ENCODE measurements around the gene RUVBL2. TPM values are rescaled to one million over a fixed set of nuclear protein-coding genes. Genes with fewer than 3 reads are reported as not detected.
A peak's percentile ranks its signal among the peaks of the same experiment; 100 is the strongest.
"Not testable (repeated sequence)": the region's sequence is repeated elsewhere in the genome, so short reads cannot be mapped to it uniquely, and the experiment has no call there.

Gene RUVBL2
- total RNA-seq, 1 donor from 2014 or later = 81.5 TPM

DNA sequence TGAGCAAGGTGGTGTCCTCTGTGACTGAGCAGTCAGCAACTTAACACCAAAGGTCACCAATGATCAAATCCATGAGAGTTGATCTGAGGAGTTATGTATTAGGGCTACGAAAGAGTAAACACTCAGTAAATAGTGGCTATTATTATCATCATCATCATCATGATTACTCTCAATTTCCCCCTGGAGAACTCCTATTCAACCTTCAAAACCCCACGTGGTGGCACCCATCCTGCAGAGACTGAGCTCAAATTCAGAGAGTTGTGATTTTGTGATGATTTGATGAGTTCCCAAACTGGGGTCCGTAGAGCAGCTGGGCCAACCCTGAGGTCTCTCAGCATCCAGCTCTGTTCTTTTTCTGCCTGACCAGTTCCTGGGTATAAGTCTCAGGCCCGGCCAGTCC lies 56.1 kb downstream of the RUVBL2 start:
- DNase-seq (ENCODE audit: low spot score, unreplicated experiment); H3K4me1 Mint-ChIP-seq (ENCODE audit: low read depth); H3K4me3 Mint-ChIP-seq (ENCODE audit: low read depth); H3K27ac Mint-ChIP-seq; H3K9me3 Mint-ChIP-seq (ENCODE audit: low read depth); H3K36me3 Mint-ChIP-seq (ENCODE audit: insufficient read depth): not testable (repeated sequence)
- peaks cover 17% of the 10 kb centered on the region for H3K27me3 Mint-ChIP-seq

DNA sequence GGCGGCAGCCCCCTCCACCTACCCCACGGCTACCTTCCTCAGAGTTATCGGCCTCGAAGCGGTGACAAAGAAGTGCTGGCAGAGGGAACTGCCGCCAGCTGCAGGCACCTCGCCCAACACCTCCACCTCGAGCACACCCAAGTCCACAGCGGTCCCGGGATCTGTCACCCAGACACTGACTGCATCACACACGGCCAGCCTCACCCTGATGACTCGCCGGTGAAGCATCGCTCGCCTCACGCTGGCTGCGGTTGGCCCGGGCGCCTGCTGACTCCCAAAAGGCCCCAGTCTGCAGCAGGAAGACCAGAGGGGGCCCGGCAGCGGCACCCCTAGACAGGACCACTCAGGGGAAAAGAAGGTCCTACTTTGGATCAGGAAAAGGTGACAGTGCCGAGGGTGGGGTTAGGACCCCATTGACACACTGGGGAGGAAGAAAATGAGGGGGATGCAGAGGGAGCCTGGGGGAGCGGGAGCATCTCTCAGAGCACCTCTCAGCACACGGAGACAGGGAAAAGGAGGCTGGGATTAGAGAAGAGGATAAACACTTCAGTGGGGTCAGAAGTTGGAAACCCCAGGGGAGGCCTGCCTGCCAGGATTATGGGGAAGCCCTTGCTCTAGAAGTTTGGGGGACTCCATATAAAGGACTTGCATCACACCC lies 56.8 kb downstream of the RUVBL2 start:
- not testable (repeated sequence) for H3K4me3 Mint-ChIP-seq (ENCODE audit: low read depth); H3K27ac Mint-ChIP-seq; H3K9me3 Mint-ChIP-seq (ENCODE audit: low read depth); H3K36me3 Mint-ChIP-seq (ENCODE audit: insufficient read depth); H3K4me1 Mint-ChIP-seq (ENCODE audit: low read depth); DNase-seq (ENCODE audit: low spot score, unreplicated experiment)
- H3K27me3 Mint-ChIP-seq = peaks cover 23% of the 10 kb centered on the region

DNA sequence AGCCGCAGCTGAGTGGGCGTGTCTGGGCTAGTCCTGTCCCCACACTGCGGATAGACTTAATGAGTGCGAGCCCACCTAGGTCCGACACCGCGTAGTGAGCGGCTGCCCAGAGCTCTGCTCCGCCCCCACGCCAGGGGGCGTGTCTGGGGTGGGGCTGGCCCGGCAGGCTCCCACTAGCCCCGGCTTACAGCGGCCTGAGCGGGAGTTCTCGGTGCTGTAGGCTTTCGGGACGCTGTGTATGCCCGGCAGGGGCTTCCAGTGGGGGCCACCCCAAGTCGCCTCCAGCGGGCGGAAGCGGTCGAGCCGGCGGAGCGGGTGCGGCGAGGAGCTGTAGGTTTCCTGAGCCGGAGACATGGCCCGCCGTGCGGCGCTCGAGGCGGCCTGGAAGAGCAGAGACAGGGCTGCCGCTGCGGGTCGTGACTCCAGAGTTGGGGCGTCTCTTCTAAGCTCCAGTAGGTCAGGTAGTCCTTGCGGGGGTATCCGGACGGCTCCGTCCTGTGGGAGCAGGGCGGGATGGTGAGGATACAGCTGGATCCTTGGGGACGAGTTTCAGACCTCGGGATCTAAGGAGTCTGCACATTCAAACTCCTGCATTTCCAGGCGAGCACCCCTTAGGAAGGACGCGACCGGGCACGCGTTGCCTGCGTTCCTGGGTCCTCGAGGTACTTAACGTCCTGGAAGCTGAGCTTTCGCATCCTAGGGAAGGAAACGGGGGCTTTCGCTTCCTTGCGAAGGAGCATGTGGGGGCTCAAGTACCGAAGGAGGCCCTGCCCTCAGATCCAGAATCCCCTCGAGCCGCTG lies 62.6 kb downstream of the RUVBL2 start:
- DNase-seq (ENCODE audit: low spot score, unreplicated experiment) = peak; percentile 51
- H3K27ac Mint-ChIP-seq = no peak overlapping the region
- peaks cover 4% of the 10 kb centered on the region for H3K4me1 Mint-ChIP-seq (ENCODE audit: low read depth)
- no peaks in the 10 kb centered on the region for H3K9me3 Mint-ChIP-seq (ENCODE audit: low read depth)
- peak overlapping the region; percentile 68 for H3K4me3 Mint-ChIP-seq (ENCODE audit: low read depth)
- TF ChIP-seq, protein P1, sequence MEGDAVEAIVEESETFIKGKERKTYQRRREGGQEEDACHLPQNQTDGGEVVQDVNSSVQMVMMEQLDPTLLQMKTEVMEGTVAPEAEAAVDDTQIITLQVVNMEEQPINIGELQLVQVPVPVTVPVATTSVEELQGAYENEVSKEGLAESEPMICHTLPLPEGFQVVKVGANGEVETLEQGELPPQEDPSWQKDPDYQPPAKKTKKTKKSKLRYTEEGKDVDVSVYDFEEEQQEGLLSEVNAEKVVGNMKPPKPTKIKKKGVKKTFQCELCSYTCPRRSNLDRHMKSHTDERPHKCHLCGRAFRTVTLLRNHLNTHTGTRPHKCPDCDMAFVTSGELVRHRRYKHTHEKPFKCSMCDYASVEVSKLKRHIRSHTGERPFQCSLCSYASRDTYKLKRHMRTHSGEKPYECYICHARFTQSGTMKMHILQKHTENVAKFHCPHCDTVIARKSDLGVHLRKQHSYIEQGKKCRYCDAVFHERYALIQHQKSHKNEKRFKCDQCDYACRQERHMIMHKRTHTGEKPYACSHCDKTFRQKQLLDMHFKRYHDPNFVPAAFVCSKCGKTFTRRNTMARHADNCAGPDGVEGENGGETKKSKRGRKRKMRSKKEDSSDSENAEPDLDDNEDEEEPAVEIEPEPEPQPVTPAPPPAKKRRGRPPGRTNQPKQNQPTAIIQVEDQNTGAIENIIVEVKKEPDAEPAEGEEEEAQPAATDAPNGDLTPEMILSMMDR (IDR thresholded peaks at IDR 0.05; ENCODE audit: unreplicated experiment) = peak; percentile 39
- peaks cover 67% of the 10 kb centered on the region for H3K27me3 Mint-ChIP-seq
- H3K36me3 Mint-ChIP-seq (ENCODE audit: insufficient read depth) = no peaks in the 10 kb centered on the region

DNA sequence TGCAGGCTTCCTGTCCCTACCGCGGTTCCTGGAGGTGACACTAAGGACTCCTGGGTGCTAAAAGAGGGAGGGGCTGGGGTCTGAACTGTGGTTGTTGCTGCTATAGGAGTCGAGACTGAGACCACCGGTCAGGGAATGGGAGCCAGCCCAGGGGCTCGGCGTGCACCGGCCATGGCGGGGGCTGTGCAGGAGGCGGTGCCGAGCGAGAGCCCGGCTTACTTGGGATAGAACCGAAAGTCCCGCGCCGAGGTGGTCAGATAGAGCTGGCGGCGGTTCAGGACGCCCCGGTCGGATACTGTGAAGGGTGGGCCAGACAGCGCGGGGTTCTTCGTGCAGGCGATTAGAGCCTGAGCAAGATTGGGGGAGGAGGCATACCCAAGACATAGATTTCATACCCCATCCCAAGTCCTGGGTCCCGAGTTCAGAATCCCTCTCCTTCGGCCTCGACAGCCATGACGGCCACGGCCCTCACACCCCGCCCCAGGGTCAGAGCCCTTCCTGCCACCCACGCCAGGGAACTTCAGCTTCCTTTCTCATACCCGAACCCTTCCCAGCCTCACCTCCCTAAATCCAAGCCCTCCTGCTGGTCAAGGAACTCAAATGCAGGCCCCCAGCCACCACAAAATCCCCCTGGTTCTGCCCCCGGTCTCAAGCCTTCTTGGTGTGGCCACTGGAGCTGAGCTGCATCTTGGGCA lies 63.4 kb downstream of the RUVBL2 start:
- not testable (repeated sequence) for H3K27ac Mint-ChIP-seq; H3K9me3 Mint-ChIP-seq (ENCODE audit: low read depth); H3K36me3 Mint-ChIP-seq (ENCODE audit: insufficient read depth); H3K4me1 Mint-ChIP-seq (ENCODE audit: low read depth); DNase-seq (ENCODE audit: low spot score, unreplicated experiment)
- H3K27me3 Mint-ChIP-seq = peaks cover 67% of the 10 kb centered on the region
- peak overlapping the region; percentile 68 for H3K4me3 Mint-ChIP-seq (ENCODE audit: low read depth)

DNA sequence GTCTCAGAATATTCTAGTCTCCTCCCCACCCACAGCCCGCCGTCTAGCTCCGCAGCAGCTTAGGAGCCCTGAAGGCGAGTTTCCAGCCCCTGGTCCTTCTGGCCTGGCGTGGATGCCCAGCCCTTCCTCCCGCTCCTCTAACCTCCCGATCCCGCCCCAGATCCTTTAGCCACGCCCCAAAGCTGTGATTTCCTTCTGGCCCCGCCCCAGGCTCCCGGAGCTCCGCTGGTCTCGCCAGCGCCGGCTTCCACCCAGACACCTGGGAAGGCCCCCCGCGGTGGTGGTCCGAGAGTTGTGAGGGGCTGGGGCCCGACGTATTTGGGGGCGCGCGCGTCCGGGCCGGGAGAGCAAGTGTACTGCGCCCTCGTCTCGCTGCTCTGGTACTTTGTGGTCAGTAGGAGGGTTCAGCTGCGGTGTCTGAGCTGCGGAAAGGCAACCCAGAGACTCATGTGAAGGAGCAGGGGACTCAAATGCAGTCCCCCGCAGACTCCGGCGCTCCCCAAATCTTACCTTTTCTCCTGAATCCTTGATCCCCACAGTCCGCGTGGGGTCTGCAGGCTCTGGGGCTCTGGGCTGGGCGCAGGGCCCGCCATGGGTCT lies 64.0 kb downstream of the RUVBL2 start, which contains the start of gene CGB7:
TSS of gene CGB7 (minus strand) at position 114 of the 599 bp plus-strand sequence. CDS start 2,374 bp downstream, outside the sequence.
- Mint-ChIP-seq H3K36me3 (ENCODE audit: insufficient read depth) (no peaks in the 10 kb centered on the region), H3K4me3 (ENCODE audit: low read depth) (peak within 1 kb of the TSS; percentile 68), H3K27me3 (peaks cover 67% of the 10 kb centered on the region), H3K9me3 (ENCODE audit: low read depth) (no peaks in the 10 kb centered on the region), H3K4me1 (ENCODE audit: low read depth) (peaks cover 4% of the 10 kb centered on the region), H3K27ac (no peak within 1 kb of the TSS)
- peak; percentile 53 for DNase-seq (ENCODE audit: low spot score, unreplicated experiment)
- TF ChIP-seq, protein P1 (IDR thresholded peaks at IDR 0.05; ENCODE audit: unreplicated experiment) = no peak

DNA sequence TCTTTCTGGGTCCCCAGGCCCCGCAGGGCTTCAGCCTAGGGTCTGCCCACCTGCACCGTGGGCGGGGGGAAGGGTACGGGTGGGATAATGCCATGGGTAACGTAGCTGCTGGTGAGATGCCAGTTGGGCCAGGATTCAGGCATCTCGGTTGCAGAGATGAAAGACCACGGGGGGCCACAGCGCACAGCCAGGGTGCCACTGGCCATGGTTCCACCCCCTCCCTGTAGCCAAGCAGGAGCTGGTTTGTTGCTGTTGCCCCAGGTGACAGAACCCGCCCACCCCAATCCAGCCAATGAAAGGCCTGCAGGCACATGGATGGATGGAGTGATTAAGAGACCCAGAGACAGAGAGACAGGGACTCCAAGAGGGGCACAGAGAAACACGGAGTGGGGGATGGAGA lies 64.9 kb downstream of the RUVBL2 start:
- TF ChIP-seq, protein P1 (IDR thresholded peaks at IDR 0.05; ENCODE audit: unreplicated experiment) = no peak
- H3K9me3 Mint-ChIP-seq (ENCODE audit: low read depth) = no peaks in the 10 kb centered on the region
- no peak overlapping the region for H3K4me3 Mint-ChIP-seq (ENCODE audit: low read depth)
- peaks cover 72% of the 10 kb centered on the region for H3K27me3 Mint-ChIP-seq
- DNase-seq (ENCODE audit: low spot score, unreplicated experiment) = no peak
- no peaks in the 10 kb centered on the region for H3K36me3 Mint-ChIP-seq (ENCODE audit: insufficient read depth)
- H3K27ac Mint-ChIP-seq = no peak overlapping the region
- peaks cover 4% of the 10 kb centered on the region for H3K4me1 Mint-ChIP-seq (ENCODE audit: low read depth)

Measured in progenitor cell of endocrine pancreas (in vitro differentiated cells).